HL-60 (cell line): Measurements from ENCODE around the gene MIDN.
"Not testable (repeated sequence)": the region's sequence is repeated elsewhere in the genome, so short reads cannot be mapped to it uniquely, and the experiment has no call there.

Source experiments
- GABPA ChIP-seq: IDR thresholded peaks from 2 replicates; pipeline ENCODE4 v1.6.1; 2012; ENCODE audit warnings: low read depth
- POLR2AphosphoS5 ChIP-seq: IDR thresholded peaks from 2 replicates; pipeline ENCODE4 v1.6.1; 2012; ENCODE audit warnings: low read depth
- REST ChIP-seq: IDR thresholded peaks from 2 replicates; pipeline ENCODE4 v1.6.1; 2012; ENCODE audit warnings: low read depth; ENCODE audit not compliant: insufficient replicate concordance
- TF ChIP-seq, protein P1 (sequence below): IDR thresholded peaks from one replicate; pipeline ENCODE4 v1.5.1; 2011; ENCODE audit warnings: low read length, control low read depth, inconsistent platforms; ENCODE audit not compliant: insufficient read depth

DNA sequence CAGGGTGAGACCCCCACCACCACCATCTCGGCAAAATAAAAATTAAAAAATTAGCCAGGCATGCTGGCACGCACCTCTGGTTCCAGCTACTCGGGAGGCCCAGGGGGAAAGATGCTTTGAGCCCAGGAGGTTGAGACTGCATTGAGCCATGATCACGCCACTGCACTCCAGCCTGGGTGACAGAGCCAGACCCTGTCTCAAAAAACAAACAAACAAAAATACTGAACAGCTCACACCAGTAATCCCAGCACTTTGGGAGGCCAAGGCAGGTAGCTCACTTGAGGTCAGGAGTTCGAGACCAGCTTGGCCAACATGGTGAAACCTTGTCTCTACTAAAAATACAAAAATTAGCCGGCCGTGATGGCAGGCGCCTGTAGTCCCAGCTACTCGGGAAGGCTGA, 57.0 kb downstream of the MIDN start:
- not testable (repeated sequence) for TF ChIP-seq REST, POLR2AphosphoS5, GABPA
- TF ChIP-seq, protein P1, sequence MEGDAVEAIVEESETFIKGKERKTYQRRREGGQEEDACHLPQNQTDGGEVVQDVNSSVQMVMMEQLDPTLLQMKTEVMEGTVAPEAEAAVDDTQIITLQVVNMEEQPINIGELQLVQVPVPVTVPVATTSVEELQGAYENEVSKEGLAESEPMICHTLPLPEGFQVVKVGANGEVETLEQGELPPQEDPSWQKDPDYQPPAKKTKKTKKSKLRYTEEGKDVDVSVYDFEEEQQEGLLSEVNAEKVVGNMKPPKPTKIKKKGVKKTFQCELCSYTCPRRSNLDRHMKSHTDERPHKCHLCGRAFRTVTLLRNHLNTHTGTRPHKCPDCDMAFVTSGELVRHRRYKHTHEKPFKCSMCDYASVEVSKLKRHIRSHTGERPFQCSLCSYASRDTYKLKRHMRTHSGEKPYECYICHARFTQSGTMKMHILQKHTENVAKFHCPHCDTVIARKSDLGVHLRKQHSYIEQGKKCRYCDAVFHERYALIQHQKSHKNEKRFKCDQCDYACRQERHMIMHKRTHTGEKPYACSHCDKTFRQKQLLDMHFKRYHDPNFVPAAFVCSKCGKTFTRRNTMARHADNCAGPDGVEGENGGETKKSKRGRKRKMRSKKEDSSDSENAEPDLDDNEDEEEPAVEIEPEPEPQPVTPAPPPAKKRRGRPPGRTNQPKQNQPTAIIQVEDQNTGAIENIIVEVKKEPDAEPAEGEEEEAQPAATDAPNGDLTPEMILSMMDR = not testable (repeated sequence)
